Endothelial cell of umbilical vein (primary cell): ENCODE data around the gene CYP3A4. TPM values are rescaled to one million over a fixed set of nuclear protein-coding genes. Genes with fewer than 3 reads are reported as not detected.

Experiments used
- BruUV-seq: library from RNA; stranded (reverse); fragments of 400-500 nt; replicated peaks from 2 replicates; lab custom pipeline; 2021; lab: Mats Ljungman, UMichigan
- CTCF ChIA-PET: fragments of 300-600, 350-600 bp; sonication (Branson Sonifier 250); formaldehyde crosslinking; loops from one replicate; lab custom pipeline; 2021; ENCODE audit warnings: antibody characterized with exemption, inconsistent platforms; lab: Charles Lee
- POLR2A ChIA-PET: fragments of 300-600, 350-600 bp; sonication (Branson Sonifier 250); formaldehyde crosslinking; loops from one replicate; lab custom pipeline; 2021; ENCODE audit warnings: antibody characterized with exemption, inconsistent platforms; lab: Charles Lee
- DNase-seq: peaks from one replicate; pipeline ENCODE4 v3.0.0-alpha.2; 2011; ENCODE audit warnings: low read depth, low spot score
- FAIRE-seq: peaks from 2 replicates; lab custom pipeline; 2011; peaks lifted over from hg19 to GRCh38; lab: Jason Lieb, UNC
- H2AFZ ChIP-seq: 2 replicates; pipeline ENCODE4 v1.6.0; 2012; ENCODE audit warnings: low read depth, low read length, control low read depth, inconsistent platforms
- H3K27ac ChIP-seq: 2 replicates; pipeline ENCODE4 v1.5.1; 2011; ENCODE audit warnings: low read depth, mild to moderate bottlenecking, control low read depth, low read length, moderate library complexity; ENCODE audit not compliant: insufficient read depth
- H3K27me3 ChIP-seq, 2 experiments: 2 replicates each; pipeline versions ENCODE4 v1.6.0 to v1.6.1; 2011; ENCODE audit warnings: low read length in 2 of 2, mixed read lengths in 1 of 2; ENCODE audit not compliant: control insufficient read depth in 2 of 2, insufficient read depth in 2 of 2
- H3K36me3 ChIP-seq, 2 experiments: 2 replicates in 1 of 2; 3 replicates in 1 of 2; pipeline ENCODE4 v1.5.1; 2011; ENCODE audit warnings: low read length in 2 of 2, mild to moderate bottlenecking in 1 of 2, moderate library complexity in 1 of 2; ENCODE audit not compliant: control insufficient read depth in 2 of 2, insufficient read depth in 2 of 2; ENCODE audit errors: extremely low read depth in 1 of 2
- H3K4me1 ChIP-seq: 3 replicates; pipeline ENCODE4 v1.5.1; 2011; ENCODE audit warnings: mild to moderate bottlenecking, low read length; ENCODE audit not compliant: control insufficient read depth, insufficient read depth; ENCODE audit errors: extremely low read depth
- H3K4me2 ChIP-seq: 2 replicates; pipeline ENCODE4 v1.6.1; 2011; ENCODE audit warnings: low read length, control low read depth, mixed read lengths; ENCODE audit not compliant: insufficient read depth
- H3K4me3 ChIP-seq, 3 experiments: fragments of 200-600 bp in 1 of 3; sonication (generic), shearing (Covaris generic) in 1 of 3; replicated peaks in 1 of 3; 2 replicates each; pipeline ENCODE4 v1.5.1; 2011 to 2016; ENCODE audit warnings: control low read depth in 3 of 3, low read length in 3 of 3, mild to moderate bottlenecking in 2 of 3, inconsistent platforms in 1 of 3, low read depth in 1 of 3, moderate library complexity in 1 of 3; ENCODE audit not compliant: insufficient read depth in 1 of 3
- H3K79me2 ChIP-seq: 2 replicates; pipeline ENCODE4 v1.6.0; 2012; ENCODE audit warnings: low read length, inconsistent platforms; ENCODE audit not compliant: control insufficient read depth, insufficient read depth
- H3K9ac ChIP-seq: replicated peaks from 2 replicates; pipeline ENCODE3; 2011; ENCODE audit warnings: low read length, control low read depth; ENCODE audit not compliant: insufficient read depth; ENCODE audit errors: extremely low read depth
- H3K9me1 ChIP-seq: replicated peaks from 3 replicates; pipeline ENCODE4 v1.6.0; 2011; ENCODE audit warnings: mild to moderate bottlenecking, low read length; ENCODE audit not compliant: control insufficient read depth, insufficient read depth; ENCODE audit errors: extremely low read depth
- H3K9me3 ChIP-seq: replicated peaks from 2 replicates; pipeline ENCODE4 v1.5.1; 2012; ENCODE audit warnings: low read length, inconsistent platforms; ENCODE audit not compliant: control insufficient read depth, insufficient read depth
- H4K20me1 ChIP-seq: replicated peaks from 2 replicates; pipeline ENCODE3; 2011; ENCODE audit warnings: mild to moderate bottlenecking, low read length; ENCODE audit not compliant: control insufficient read depth, insufficient read depth; ENCODE audit errors: extremely low read depth
- CTCF ChIP-seq, 2 donors: IDR thresholded peaks; 1 replicate in 1 of 2; 2 replicates in 1 of 2; pipeline ENCODE4 v1.5.1; 2011; ENCODE audit warnings: low read length in 2 of 2, mild to moderate bottlenecking in 2 of 2, moderate library complexity in 2 of 2, control low read depth in 1 of 2, inconsistent platforms in 1 of 2, low read depth in 1 of 2; ENCODE audit not compliant: insufficient read depth in 1 of 2; ENCODE audit errors: extremely low read depth in 1 of 2
- EZH2 ChIP-seq: IDR thresholded peaks from 2 replicates; pipeline ENCODE4 v1.6.1; 2012; ENCODE audit warnings: borderline replicate concordance, low read depth, mild to moderate bottlenecking, moderate library complexity, low read length, inconsistent platforms; ENCODE audit not compliant: severe bottlenecking
- FOS ChIP-seq: IDR thresholded peaks from 2 replicates; pipeline ENCODE4 v1.6.1; 2011; ENCODE audit warnings: mild to moderate bottlenecking, low read length, moderate library complexity, borderline replicate concordance; ENCODE audit not compliant: insufficient read depth
- GATA2 ChIP-seq: IDR thresholded peaks from 2 replicates; pipeline ENCODE4 v1.7.0; 2011; ENCODE audit warnings: low read depth, mild to moderate bottlenecking, moderate library complexity, mixed read lengths, low read length; ENCODE audit not compliant: insufficient read length, insufficient read depth
- JUN ChIP-seq: IDR thresholded peaks from 2 replicates; pipeline ENCODE4 v1.6.1; 2011; ENCODE audit warnings: borderline replicate concordance, low read depth; ENCODE audit not compliant: insufficient read length, insufficient read depth
- MAX ChIP-seq: IDR thresholded peaks from 2 replicates; pipeline ENCODE4 v1.6.1; 2011; ENCODE audit not compliant: insufficient read depth, insufficient read length
- POLR2A ChIP-seq: IDR thresholded peaks from 2 replicates; pipeline ENCODE4 v1.6.1; 2012; ENCODE audit warnings: low read depth, mild to moderate bottlenecking, control low read depth, low read length
- dilution Hi-C: fragments of 300-500 bp; cut with MboI; formaldehyde crosslinking; loops from one replicate; pipeline ENCODE4 v1.15.0; 2019; ENCODE audit warnings: low sequenced_read_pairs; ENCODE audit not compliant: extremely low pct_ligation_motif_present
- intact Hi-C: fragments of 100-400 bp; cut with micrococcal nuclease; formaldehyde crosslinking; loops from one replicate; pipeline ENCODE4 v1.10.0; 2022
- polyA plus RNA-seq, 4 experiments: library from polyadenylated mRNA; depleted of rRNA in 3 of 4; stranded (reverse) in 3 of 4; unstranded in 1 of 4; fragments of >200 nt; gene quantifications; 2 replicates each; pipeline versions ENCODE4 v1.2.1 to v1.2.3, GENCODE V29; 2011 to 2012; ENCODE audit warnings: missing spikeins in 1 of 4
- total RNA-seq: library from RNA; stranded (reverse); gene quantifications from 2 replicates; pipeline ENCODE4 v1.2.3, GENCODE V29; 2021

CYP3A4 gene
- total and polyA plus RNA-seq, 2 donors (not counting 3 experiments of a cell fraction or from before 2014, with no cell fraction given), result not detected

GRCh38 chr7:99734987-99735386 lies 49.0 kb downstream of the CYP3A4 start, which contains the start of gene CYP3A7:
Gene CYP3A7, minus strand, starts transcription at chr7:99735196. Its CDS starts 103 bp downstream, at chr7:99735093.
- ChIA-PET CTCF (no interaction called here), POLR2A (no interaction called here)
- Histone ChIP-seq H3K79me2 (no peaks in the 10 kb centered on the region), H3K27ac (no peak within 1 kb of the TSS), H3K9me3 (no peaks in the 10 kb centered on the region), H3K4me1 (no peaks in the 10 kb centered on the region), H4K20me1 (no peaks in the 10 kb centered on the region), H3K27me3 (peaks cover 0 to 2% of the 10 kb centered on the region in 2 experiments), H2AFZ (no peak within 1 kb of the TSS), H3K4me2 (no peak within 1 kb of the TSS), H3K9ac (no peak within 1 kb of the TSS), H3K9me1 (no peaks in the 10 kb centered on the region), H3K4me3 (no peak within 1 kb of the TSS), H3K36me3 (no peaks in the 10 kb centered on the region)
- BruUV-seq, result no TSS peak
- DNase-seq (no peak), FAIRE-seq (no peak)
- dilution Hi-C loops (no loop called here), intact Hi-C loops (no loop called here)
- TF ChIP-seq MAX (no peak), GATA2 (no peak), EZH2 (no peak), CTCF (IDR thresholded peaks at IDR 0.05; ENCODE audit: extremely low read depth in 1 of 2, insufficient read depth in 1 of 2, low read depth in 1 of 2, low read length in 2 of 2) (no peak), FOS (no peak), POLR2A (no peak), JUN (no peak)
